DMS 273 treated with DMSO at 0.1 percent for 48 hours (cell line): ENCODE measurements around the gene CHORDC1.
"Not testable (repeated sequence)": the region's sequence is repeated elsewhere in the genome, so short reads cannot be mapped to it uniquely, and the experiment has no call there.

Experiments
- DNase-seq: peaks from one replicate; lab custom pipeline; 2025; lab: John Stamatoyannopoulos, UW

Gene CHORDC1

DNA sequence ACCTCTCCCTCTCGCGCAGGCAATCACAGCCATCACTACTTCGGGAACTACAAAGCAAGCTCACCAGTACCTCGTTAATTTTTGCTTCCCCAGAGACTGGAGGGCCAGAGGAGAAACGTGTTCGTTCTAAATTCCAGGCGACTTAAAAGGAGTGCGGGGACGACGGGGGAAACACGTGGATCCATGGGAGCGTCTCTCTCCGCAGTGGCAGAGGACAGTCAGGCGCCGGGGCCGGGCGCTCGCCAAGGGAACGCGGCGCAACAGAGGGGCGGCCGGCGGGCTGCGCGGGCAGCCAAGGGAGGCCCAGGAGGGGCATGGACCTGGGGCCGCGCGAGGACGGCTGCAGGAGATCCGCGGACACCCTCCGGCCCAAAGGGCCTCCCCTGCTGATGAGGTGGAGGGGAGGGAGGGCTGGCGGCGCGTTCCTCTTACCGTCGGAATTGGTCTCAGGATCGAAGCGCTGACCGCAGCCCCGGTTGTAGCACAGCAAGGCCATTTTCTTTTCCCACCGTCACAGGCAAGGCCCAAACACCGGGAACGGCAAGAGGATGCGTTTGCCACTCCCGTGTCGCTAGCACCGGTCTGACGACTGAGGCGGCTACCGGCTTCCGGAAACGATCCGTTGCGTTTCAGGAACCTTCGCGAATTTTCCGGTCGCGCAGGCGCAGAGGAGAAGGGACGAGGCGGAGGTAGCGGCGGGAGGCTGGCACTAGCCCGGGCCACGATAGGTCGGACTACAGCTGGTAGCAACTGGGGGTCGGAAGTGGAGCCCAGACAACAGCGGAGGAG is at the start of gene CHORDC1:
TSS of gene CHORDC1 (minus strand) at position 591 of the 789 bp plus-strand sequence. CDS start at position 496, 95 bp downstream.
- peak; percentile 44 for DNase-seq

DNA sequence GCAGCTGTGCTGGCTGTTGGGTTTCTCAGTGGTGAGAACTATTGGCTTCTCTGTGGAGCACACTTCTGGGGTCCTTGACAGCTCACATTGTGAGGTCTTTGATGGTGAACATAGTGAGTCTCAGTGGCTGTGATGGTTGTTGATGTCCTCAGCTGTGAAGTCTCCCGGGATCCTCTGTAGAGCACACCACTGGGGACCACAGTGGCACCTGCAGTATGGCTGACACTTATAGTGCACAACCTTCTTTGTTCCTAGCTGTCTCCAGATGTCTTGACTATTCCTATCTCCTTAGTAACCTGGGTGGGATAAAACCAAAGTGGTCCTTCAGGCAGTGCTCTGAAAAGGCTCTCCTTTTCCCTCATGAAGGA is 34.3 kb upstream of the CHORDC1 start:
- no peak for DNase-seq

DNA sequence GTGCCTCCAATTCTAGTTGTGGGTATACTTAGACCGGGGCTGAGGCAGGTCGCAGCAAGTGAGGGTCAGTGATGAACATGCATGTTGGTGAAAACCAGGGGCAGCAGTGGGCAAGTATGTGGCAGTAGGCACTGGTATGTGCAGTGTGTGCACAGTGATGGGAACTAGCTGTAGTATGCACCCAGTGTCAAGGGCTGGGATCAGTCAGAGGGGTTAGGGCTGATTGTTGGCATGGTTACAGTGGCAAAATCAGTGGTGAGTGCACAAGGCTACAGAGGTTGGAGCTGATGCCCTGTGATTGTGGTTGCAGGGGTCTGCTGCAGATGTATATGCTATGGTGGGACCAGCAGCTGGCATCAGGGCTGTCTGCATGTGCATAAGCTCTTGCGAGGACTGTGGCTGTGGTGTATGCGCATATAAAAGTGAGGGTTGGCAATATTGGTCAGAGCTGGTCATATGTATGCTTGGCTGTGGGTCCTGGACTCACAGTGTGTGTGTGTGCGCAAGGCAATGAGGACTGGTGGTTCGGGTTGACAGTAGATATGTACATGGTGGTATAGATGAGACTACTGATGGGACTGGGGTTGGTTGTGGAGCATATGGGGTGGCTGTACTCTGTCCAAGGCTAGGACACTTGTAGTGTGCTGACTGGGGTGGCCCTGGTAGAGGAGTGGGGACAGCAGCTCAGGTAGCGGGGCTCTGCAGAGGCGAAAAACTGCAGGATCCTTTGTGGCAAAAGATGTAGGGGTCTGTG is 33.7 kb upstream of the CHORDC1 start:
- DNase-seq, result no peak

DNA sequence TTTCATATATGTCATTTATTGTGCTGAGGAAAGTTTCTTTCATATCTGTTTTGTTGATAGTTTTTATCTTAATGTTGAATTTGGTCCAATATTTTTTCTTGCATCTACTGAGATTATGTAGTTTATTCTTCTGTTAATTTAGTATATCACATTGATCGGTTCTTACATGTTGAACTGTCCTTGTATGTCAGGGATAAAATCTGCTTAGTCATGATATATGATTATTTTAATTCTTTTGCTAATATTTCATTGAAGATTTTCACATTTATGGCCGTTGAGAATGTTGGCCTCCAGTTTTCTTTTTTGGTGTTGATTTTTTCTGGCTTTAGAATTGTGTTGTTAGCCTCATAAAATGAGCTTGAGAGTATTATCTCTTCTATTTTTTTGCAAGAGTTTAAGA is 31.2 kb upstream of the CHORDC1 start:
- DNase-seq, result no peak

DNA sequence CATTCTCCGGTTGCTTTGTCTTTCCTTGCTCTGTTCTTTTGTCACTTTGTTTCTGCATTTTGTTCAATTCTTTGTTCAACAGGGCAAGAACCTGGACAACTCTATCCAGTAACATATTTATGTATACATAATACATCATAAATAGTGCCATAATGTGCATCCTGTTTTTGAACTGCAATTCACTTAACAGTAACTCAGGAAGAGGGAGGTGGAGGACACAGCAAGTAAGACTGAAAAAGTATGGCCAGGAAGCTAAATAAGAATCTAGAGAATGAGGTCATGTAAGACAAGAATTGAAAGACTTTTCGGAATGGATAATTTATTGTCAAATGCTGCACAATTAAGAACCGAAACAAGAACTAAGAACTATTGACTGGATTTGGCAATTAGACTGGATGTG is 29.2 kb upstream of the CHORDC1 start:
- DNase-seq, result no peak

DNA sequence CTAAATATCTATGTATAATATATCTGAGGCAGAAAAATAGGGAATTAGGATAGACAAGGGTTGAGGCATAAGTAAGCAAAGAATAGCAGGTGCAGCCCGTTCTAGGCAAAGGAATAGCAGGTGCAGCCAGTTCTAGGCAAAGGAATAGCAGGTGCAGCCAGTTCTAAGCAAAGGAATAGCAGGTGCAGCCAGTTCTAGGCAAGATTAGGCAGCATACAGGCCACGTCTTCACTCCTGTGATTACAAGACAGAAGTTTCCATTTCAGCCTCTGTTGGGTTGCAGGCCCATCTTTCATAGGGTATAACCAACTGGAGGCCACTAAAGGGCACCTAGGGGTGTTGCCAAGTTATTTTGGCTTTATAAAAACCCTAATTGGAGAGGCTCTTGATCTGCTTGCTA is 28.8 kb upstream of the CHORDC1 start:
- no peak for DNase-seq

DNA sequence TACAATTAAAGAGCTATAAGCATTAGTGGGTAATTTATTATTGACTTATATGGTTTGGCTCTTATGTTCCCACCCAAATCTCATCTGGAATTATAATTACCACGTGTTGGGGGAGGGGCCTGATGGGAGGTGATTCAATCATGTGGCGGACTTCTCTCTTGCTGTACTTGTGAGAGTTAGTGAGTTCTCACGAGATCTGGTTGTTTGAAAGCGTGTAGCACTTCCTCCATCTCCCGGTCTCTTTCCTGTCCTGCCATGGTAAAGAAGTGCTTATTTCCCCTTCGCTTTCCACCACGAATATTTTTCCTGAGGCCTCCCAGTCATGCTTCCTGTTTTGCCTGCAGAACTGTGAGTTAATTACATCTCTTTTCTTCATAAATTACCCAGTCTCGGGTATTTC is 28.1 kb upstream of the CHORDC1 start:
- no peak for DNase-seq

DNA sequence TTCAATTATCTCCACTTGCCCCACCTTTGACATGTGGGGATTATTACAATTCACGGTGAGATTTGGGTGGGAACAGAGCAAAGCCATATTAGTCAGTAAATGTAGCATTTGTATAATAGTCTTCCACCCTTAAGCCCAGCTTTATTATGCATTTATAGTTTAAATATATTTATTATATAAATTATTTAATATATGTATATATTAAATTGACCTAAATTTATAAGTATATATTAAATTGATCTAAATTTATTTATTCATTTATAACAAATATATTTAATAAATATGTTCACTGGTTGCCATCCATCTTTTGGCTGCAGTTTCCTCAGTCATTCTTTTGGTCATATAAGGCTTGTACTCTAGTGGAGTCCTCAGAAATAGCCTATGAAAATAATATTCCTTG is 23.6 kb upstream of the CHORDC1 start:
- no peak for DNase-seq

DNA sequence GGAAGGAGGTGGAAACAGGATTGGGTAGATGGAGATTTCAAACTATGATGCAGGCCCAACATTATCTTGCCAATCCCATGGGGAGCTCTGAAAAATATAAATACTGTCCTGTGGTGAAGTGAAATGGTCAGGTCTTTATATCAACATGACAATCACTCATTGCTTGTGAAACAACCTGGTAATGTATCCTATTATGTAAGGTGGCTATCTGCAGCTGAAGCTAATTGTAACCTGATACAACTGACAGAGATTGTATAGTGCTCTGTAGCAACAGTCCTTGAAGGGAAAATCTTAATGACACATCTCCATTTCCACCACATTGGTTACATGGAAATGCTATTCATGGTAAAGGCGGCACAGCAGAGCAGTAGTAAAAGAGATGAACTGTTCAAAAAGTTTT is 20.7 kb upstream of the CHORDC1 start:
- DNase-seq, result no peak

DNA sequence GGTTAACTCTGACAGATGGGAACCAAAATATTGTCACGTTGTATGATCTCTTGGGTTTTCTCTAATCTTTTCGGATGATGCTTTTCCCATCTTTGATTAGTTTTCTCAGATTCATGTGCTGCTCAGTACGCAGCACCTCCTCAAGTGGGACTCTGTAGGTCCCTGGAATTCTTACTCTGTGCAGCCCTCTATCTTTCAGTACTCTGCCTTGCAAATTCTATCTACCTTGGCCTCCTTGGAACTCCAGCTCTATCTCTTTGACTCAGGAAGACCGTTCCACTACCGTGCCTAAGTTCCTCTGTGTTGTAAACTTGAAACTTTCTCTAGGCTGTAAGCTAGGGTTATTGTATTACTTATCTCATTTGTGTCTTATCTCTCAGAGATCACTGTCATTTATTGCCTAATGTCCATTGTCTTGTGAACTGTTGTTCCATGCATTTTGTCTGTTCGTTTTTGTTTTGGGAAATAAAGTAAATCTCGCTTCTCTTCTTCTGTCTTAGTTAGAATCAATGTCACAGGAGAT is 20.1 kb upstream of the CHORDC1 start:
- no peak for DNase-seq

DNA sequence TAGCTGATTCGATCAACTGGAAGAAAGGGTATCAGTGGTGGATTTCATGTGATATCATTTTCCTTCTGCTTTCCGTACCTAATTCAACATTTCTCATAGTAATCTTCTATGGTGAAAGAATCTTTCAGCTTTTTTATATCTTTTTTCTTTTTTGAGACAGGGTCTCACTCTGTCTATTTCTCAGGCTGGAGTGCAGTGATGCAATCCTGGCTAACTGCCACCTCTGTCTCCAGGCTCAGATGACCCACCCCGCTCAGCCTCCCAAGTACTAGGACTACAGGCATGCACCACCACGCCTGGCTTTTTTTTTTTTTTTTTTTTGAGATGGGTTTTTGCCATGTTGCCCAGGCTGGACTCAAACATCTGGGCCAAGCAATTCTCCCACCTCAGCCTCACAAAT is 18.6 kb upstream of the CHORDC1 start:
- DNase-seq, result no peak

DNA sequence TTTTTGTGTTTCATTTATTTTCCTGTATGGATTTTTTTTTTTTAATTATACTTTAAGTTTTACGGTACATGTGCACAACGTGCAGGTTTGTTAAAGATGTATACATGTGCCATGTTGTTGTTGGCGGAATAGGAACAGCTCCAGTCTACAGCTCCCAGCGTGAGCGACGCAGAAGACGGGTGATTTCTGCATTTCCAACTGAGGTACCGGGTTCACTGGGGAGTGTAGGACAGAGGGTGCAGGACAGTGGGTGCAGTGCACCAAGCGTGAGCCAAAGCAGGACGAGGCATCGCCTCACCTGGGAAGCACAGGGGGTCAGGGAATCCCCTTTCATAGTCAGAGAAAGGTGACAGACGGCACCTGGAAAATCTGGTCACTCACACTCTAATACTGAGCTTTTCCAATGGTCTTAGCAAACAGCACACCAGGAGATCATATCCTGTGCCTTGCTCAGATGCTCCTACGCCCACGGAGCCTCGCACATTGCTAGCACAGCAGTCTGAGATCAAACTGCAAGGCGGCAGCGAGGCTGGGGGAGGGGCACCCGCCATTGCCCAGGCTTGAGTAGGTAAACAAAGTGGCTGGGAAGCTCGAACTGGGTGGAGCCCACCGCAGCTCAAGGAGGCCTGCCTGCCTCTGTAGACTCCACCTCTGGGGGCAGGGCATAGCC is 17.3 kb upstream of the CHORDC1 start:
- not testable (repeated sequence) for DNase-seq

DNA sequence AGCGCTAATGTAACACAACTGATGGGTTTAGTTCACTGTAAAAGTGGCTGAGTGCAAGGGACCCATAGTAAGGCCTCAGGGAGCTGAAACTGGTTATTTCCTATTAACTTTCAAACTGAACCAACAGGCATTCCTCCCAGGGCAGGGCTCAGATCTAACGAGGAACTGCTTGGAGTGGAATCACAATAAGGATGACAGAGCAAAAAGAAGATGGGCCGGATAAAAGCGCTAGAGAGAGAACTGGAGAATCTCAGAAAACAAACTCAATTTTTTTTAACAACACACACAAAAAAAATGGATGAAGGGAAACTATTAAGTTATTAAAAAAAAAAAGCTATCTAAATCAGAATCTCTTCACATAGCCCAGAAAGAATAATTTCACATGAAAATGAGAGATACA is 14.2 kb upstream of the CHORDC1 start:
- no peak for DNase-seq

DNA sequence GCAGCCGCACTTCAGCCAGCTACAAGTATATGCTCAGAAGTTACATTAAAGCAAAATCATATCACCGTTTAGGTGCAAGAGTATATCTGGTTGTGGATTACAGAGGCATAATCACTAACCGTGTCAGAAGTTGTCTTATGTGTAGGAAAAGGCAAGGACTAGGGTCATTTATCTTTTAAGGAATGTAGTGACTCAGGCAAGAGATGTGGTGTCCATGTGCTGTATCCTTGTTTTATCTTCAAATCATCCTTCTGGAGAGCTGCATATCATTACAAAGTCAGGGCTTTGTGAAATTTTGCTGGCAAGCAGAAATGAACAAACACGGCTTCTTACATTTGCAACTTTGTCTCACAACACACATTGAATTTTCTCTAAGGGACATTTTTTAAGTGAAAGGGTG is 12.7 kb upstream of the CHORDC1 start:
- DNase-seq, result no peak

DNA sequence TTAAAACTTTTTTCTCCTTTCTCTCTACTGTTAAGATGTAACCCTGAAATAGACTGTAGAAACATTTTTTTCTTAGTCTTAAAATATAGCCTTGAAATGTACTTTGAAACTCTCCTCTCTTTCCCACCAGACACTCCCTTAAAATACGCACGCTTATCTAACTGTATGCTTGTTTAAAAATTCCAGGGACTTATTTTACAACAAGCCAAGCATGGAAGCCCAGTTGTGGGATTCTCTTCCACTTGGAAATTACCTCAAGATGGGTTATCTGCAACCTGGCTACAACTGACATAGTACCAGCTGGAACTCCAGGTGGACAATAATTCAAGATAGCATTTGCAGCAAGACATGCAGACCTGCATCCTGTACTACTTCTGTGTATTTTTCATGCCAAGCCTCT is 12.1 kb upstream of the CHORDC1 start:
- no peak for DNase-seq

DNA sequence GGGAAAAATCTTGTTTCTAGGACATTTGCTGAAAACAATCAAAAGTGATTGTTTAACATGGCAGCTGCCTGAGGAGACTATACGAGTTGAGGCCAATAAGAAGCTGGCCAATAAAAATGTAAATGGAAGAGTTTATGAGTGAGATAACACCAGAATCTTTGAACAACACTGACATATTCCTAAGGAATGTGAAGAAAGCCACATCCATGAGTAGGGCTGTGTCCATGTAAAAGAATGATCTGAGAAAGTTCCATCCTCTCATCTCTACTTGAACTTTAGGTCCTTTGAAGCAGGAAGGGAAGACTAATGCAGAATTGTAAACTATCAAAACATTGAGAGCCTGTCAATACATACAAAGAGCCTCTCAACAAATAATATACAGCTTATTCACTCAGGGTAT is 6.9 kb upstream of the CHORDC1 start:
- DNase-seq, result no peak

DNA sequence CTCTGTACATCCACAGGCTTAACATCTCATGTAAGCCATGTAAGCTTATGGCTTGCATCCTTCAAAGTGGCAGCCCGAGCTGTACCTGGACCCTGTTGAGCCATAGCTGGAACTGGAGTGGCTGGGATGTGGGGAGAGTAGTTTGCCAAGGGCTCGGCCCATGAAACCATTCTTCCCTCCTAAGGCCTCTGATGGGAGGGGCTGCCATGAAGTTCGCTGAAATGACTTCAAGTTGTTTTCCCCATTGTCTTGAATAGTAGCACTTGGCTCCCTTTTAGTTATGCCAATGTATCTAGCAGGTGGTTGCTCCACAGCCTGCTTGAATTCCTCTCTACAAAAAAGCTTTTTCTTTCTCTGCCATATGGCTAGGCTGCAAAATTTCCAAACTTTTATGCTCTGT is 5.2 kb upstream of the CHORDC1 start:
- no peak for DNase-seq

DNA sequence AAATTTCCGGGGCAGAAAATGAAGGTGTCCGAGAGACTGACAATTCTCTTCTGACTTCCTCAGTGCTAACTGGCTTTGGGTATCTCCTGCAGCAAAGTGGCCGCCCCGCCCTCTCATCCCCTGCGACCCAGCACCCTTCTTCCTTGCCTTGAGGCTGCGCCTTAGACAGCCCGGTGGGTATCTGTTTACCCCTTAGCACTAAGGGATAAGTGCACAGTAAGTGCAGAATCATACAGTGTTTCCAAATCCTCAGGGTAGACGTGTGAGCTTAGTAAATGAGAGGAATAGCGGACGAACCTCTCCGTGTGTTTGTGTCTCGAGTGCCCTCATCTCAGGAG is 368 bp upstream of the CHORDC1 start:
- DNase-seq, result no peak

DNA sequence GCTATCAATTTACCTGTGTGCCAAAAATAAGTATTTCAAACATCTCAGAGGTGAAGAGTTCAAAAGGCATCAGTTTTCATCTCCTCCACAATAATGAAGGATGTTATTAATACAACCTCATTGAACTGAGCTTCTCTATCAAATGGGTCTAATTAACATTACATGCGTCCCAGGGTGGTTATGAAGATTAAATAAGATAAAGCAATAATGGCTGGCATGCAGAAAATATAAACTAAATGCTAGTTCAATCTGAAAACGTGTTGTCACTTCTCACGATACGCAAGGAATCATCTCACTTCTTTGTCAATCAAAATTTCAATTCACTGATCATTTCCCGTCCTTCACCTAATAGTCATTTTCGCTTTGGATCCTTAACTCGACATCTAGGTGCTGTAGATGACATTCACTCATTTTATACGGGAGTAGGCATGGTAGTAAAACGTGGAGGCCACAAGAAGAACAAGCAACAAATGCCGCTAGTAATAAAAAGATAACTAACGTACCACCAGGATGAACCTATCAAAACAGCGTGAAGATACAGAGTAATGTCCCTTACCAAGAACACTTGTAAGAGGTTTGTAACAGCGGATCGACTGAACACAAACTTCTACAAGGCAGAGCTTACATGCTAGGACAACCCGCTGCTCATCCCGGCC is 918 bp downstream of the CHORDC1 start:
- no peak for DNase-seq

DNA sequence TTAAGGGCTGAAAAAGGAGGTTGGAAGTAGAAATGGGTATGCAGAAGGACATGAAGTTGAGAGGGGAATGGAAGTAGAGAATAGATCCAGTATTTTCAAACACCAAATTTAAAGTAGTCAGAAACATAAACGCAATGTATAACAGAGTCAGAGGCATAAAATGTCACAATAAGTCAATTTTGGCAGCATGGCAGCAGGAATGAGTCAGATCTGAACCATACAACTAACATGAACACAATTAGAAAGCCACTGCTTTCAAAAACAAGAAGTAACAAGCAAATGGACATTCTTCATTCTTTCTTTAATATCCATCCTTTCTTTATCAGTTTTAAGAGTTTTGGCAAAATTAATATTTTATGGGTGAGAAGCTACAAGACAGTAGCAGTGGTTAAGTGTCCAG is 2.5 kb downstream of the CHORDC1 start:
- no peak for DNase-seq

DNA sequence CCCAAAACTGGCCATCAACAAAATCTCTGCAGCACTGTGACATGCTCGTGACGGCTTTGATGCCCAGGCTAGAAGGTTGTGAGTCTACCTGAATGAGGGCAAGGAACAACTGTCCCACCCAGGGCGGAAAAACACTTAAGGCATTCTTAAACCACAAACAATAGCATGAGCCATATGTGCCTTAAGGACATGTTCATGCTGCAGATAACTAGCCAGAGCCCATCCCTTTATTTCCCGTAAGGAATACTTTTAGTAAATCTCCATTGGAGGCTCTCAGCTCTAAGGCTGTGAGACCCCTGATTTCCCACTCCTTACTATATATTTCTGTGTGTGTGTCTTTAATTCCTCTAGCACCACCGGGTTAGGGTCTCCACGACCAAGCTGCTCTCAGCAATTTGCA is 3.4 kb downstream of the CHORDC1 start:
- no peak for DNase-seq

DNA sequence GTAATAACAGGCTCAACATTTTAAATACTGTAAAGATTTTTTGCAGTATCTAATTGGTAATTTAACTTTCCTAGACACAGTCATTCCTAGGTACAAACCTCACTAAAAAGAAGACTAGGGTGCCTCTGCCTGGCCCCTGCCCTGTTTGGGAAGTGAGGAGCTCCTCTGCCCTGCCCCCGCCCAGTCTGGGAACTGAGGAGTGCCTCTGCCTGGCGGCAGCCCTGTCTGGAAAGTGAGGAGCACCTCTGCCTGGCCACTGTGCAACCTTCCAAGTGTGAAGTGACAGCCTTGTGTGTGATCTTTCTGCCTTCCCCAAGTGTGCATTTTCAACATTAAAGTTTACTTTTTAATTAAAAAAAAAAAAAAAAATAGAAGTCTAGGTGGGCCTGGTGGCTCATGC is 4.2 kb downstream of the CHORDC1 start:
- DNase-seq, result no peak

DNA sequence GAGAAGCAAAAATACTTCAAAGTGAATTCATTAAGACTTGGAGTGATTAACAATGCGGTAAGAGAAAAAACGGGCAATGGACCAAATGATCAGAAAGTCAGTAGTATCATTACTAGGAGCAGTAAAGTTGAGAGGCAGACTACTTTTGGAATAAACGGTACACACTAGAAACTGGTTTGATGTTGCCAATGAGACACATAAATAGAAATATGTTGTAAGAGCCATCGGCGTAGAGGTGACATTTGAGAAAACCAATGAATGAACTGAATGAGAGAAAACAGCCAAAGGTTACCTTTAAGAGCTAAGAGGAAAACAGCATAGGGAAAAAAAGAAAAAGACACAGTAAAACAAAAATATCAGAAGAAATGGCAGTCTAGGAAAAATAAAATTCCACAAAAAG is 6.2 kb downstream of the CHORDC1 start:
- no peak for DNase-seq
